Measurements from ENCODE around the gene PDP2.

GRCh38 chr16:66894055-66894454, 13.7 kb downstream of the PDP2 start:
- no peak for TF ChIP-seq CTCF (IDR thresholded peaks at IDR 0.05; ENCODE audit: extremely low read depth in 1 of 2, insufficient read depth in 1 of 2, low read depth in 1 of 2, low read length in 2 of 2)
- no peak for TF ChIP-seq EZH2 (IDR thresholded peaks at IDR 0.05; ENCODE audit: borderline replicate concordance, low read depth, low read length, severe bottlenecking)
- no peak for TF ChIP-seq POLR2A (IDR thresholded peaks at IDR 0.05; ENCODE audit: low read depth, low read length)
- no peak for TF ChIP-seq JUN (IDR thresholded peaks at IDR 0.05; ENCODE audit: borderline replicate concordance, insufficient read depth, insufficient read length, low read depth)
- TF ChIP-seq GATA2 (IDR thresholded peaks at IDR 0.05; ENCODE audit: insufficient read depth, insufficient read length, low read depth, low read length), result no peak
- TF ChIP-seq POLR2AphosphoS5 (IDR thresholded peaks at IDR 0.05; ENCODE audit: insufficient read depth, low read depth, low read length), result no peak
- TF ChIP-seq, protein P1, sequence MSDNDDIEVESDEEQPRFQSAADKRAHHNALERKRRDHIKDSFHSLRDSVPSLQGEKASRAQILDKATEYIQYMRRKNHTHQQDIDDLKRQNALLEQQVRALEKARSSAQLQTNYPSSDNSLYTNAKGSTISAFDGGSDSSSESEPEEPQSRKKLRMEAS (IDR thresholded peaks at IDR 0.05; ENCODE audit: insufficient read depth, insufficient read length), result no peak
- TF ChIP-seq FOS (IDR thresholded peaks at IDR 0.05; ENCODE audit: borderline replicate concordance, insufficient read depth, low read length), result no peak
